ENCODE results near the gene ATP2A2.

ATP2A2 gene

GRCh38 chr12:110281549-110282299 is 677 bp downstream of the ATP2A2 start:
- no peak for TF ChIP-seq CTCF (IDR thresholded peaks at IDR 0.05; ENCODE audit: low read depth, low read length)
- peak; percentile 47 to 49 for DNase-seq (ENCODE audit: low read depth in 2 of 2)
- peak overlapping the region; percentile 80 to 86 for H3K4me3 ChIP-seq (replicated peaks in 1 of 2; ENCODE audit: low read depth in 2 of 2, low read length in 2 of 2)

GRCh38 chr12:110282300-110282860 is 1.3 kb downstream of the ATP2A2 start:
- peak in 1 of 2 donors; percentile 60 for DNase-seq (ENCODE audit: low read depth in 2 of 2)
- peak overlapping the region; percentile 80 to 86 for H3K4me3 ChIP-seq (replicated peaks in 1 of 2; ENCODE audit: low read depth in 2 of 2, low read length in 2 of 2)
- no peak for TF ChIP-seq CTCF (IDR thresholded peaks at IDR 0.05; ENCODE audit: low read depth, low read length)

GRCh38 chr12:110282956-110283817 is 2.1 kb downstream of the ATP2A2 start:
- H3K4me3 ChIP-seq (replicated peaks in 1 of 2; ENCODE audit: low read depth in 2 of 2, low read length in 2 of 2), result peak overlapping the region; percentile 80 to 86
- no peak for TF ChIP-seq CTCF (IDR thresholded peaks at IDR 0.05; ENCODE audit: low read depth, low read length)
- DNase-seq (ENCODE audit: low read depth in 2 of 2), result no peak

GRCh38 chr12:110284597-110284996 is 3.5 kb downstream of the ATP2A2 start:
- no peak for DNase-seq (ENCODE audit: low read depth in 2 of 2)
- no peak for TF ChIP-seq CTCF (IDR thresholded peaks at IDR 0.05; ENCODE audit: low read depth, low read length)
- peak overlapping the region; percentile 80 to 86 for H3K4me3 ChIP-seq (replicated peaks in 1 of 2; ENCODE audit: low read depth in 2 of 2, low read length in 2 of 2)

GRCh38 chr12:110286623-110287022 is 5.6 kb downstream of the ATP2A2 start:
- no peak for TF ChIP-seq CTCF (IDR thresholded peaks at IDR 0.05; ENCODE audit: low read depth, low read length)
- no peak overlapping the region for H3K4me3 ChIP-seq (replicated peaks in 1 of 2; ENCODE audit: low read depth in 2 of 2, low read length in 2 of 2)
- DNase-seq (ENCODE audit: low read depth in 2 of 2), result peak in 1 of 2 donors; percentile 50

- no peak overlapping the region for H3K4me3 ChIP-seq (replicated peaks in 1 of 2; ENCODE audit: low read depth in 2 of 2, low read length in 2 of 2)
- no peak for DNase-seq (ENCODE audit: low read depth in 2 of 2)
- TF ChIP-seq CTCF (IDR thresholded peaks at IDR 0.05; ENCODE audit: low read depth, low read length), result no peak
These were observed 6.9 kb downstream of the ATP2A2 start for GRCh38 chr12:110287986-110288385.
